LNCAP (cell line): Measurements from ENCODE around the gene KLRD1.
A peak's percentile ranks its signal among the peaks of the same experiment; 100 is the strongest.

Experiments
- TF ChIP-seq, protein P1 (sequence below): fragments of 450-650 bp; IDR thresholded peaks from 2 replicates; pipeline ENCODE4 v1.5.1; 2017; ENCODE audit warnings: mild to moderate bottlenecking

The KLRD1 gene

DNA sequence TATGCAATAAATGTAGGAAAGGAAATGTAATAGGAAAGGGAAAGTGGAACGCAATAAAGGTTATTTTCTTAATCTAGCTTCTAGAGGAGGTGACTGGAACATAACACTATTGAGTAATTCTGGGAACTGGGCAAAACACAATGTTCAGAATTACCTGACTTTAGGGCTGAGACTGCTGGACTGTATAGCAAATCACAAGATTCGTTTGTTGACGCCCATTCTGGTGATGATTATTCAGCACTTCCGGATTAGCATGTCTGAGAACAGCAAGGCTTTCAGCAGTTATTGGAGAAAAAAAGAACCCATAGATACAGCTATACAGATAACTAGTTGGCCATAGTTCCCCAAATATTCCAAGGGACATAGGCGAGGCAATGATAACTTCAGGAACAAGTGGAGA is 2.3 kb upstream of the KLRD1 start:
- TF ChIP-seq, protein P1, sequence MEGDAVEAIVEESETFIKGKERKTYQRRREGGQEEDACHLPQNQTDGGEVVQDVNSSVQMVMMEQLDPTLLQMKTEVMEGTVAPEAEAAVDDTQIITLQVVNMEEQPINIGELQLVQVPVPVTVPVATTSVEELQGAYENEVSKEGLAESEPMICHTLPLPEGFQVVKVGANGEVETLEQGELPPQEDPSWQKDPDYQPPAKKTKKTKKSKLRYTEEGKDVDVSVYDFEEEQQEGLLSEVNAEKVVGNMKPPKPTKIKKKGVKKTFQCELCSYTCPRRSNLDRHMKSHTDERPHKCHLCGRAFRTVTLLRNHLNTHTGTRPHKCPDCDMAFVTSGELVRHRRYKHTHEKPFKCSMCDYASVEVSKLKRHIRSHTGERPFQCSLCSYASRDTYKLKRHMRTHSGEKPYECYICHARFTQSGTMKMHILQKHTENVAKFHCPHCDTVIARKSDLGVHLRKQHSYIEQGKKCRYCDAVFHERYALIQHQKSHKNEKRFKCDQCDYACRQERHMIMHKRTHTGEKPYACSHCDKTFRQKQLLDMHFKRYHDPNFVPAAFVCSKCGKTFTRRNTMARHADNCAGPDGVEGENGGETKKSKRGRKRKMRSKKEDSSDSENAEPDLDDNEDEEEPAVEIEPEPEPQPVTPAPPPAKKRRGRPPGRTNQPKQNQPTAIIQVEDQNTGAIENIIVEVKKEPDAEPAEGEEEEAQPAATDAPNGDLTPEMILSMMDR: no peak

DNA sequence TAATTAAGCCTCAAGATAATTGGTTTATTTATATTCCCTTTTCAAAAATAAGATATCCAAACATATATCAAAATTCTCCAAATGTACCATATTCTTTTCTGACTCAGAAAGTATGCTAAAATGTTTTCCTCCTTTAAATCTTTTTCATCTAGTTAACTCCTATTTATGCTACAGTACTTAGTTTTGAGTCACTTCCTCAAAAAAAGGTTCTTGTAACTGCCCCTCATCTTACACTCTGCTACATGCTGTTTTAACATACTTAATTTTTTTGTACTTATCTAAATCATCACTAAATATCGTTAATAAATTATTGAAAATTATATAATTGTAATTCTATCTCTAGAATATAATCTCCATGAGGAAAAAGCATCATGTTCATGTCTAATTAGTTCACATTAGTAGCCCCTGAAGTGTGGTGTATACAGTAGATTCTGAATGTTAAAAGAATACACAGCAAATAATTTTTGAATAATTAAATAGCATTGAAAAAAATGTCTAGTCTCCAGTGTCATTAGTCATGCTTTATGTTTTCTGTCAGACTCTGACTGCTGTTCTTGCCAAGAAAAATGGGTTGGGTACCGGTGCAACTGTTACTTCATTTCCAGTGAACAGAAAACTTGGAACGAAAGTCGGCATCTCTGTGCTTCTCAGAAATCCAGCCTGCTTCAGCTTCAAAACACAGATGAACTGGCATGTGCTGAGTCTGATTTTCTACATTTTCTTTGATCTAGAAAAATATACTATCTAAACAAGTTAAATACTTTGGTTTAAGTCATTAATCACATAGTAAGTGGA is 3.5 kb downstream of the KLRD1 start:
- TF ChIP-seq, protein P1: no peak

DNA sequence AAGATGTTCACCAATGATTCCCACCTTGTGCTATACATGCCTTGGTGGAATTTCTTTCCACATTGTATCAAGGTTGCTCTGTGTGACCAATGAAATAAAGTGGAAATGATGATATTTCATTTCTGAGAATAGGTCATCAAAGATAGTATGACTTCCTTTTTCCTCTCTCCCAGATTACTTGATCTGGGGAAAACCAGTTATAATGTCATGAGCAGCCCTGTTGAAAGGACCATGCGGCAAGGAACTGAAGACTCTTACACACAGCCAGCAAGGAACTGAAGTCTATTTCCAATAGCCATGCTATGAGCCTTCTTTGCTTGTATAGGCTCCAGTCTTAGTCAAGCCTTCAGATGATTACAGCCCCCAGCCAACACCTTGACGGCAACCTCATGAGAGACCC is 11.7 kb downstream of the KLRD1 start:
- TF ChIP-seq, protein P1: no peak

DNA sequence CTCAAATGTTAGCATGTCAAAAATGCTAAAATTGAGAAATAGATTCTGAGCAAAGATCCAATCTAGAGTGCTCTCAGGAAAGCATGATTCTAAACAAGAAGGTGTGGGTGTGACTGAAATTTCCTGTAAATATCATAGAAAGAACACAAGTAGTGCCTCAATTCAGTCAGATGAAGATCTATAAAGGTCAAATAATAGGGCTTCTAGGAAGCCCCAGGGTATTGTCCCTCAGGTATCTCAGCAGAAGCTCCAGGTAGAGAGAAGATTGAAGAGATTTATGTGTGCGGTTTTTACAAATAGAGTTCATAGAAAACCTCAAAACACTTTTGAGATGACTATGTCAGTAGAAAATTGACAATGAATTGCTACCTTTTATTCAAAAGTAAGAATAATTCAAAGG is 13.0 kb downstream of the KLRD1 start:
- TF ChIP-seq, protein P1: no peak

DNA sequence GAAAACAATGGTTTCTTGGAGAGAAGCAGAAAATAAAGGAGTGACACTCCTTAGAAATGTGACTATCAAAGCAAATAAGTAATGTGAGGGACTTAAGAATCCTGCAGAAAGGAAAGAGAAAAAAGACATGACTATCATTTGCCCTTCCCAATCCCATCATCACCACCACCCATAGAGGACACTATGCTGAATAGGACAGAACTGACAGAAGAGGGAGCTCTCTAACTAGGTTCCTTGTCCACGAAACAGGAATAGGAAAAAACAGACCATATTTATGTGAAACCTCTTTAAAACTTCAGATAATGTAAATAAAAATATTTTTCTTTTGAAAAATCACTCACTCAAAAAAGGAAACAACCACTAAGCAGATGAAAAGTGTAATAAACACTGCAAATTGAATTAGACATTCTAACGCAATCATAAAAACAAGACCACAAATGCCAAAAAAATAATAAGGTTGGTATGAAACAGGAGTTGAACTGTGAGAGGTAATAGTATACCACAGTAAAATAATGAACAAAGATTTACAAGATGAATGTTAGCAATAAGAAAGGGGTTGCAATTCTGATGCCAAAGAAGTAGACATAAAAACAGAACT is 24.1 kb downstream of the KLRD1 start:
- TF ChIP-seq, protein P1: peak; percentile 79

DNA sequence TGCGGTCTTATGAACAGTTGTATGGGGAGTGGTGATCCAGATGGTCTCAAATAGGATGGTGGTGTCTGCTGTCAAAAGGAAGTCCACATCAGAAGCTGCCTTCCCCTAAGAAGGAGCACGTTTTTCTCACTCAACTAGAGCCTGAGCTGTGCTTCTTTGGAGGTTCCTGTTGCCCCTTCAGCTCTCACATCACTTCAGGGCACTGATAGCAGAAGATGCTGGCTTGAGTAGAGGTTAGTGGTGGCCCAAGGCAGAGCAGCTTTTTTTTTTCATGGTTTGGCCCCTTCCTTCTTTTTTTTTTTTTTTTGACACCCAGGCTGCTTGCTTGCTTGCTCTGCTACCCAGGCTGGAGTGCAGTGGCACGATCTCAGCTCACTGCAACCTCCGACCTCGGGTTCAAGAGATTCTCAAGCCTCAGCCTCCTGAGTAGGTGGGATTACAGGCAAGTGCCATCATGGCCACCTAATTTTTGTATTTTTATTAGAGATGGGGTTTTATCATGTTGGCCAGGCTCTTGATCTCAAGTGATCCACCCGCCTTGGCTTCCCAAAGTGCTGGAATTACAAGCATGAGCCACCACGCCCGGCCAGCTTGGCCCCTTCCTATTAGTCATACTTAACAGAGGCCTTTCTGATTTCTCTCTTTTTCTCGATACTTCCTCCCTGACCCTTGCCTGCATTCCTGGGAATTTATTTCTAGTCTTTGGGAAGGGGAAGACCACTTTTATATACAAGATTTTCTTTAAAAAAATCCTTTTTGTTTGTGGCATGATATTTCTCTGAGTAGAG is 31.6 kb downstream of the KLRD1 start:
- TF ChIP-seq, protein P1: no peak

DNA sequence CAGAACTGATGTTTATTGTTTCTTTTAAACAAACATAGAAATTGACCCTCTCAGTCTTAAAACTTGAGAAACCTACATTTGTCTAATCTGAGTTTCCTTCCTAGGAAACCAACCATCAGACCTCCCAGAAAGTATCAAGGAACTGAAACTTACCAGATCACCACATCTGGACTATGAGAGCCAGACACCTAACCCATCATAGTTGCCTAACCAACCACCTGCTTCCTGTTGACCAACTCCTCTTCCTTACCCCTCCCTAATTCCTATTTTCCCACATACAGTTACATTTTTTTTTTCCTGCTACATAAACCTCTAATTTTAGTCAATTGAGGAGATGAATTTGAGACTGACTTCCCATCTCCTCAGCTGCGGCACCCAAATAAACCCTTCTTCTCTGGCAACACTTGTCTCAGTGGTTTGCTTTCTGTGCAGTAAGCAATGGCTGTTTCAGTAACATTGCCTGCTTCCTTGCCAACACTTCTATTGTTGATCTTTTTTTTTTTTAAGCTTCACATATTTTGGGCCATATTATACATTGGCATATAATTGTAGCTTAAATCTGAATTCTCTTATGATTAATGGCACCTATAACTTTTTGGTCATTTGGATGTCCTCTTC is 34.3 kb downstream of the KLRD1 start:
- TF ChIP-seq, protein P1: no peak
